Skeletal muscle satellite cell (primary cell): ENCODE measurements around the gene TFB1M. TPM values are rescaled to one million over a fixed set of nuclear protein-coding genes. Genes with fewer than 3 reads are reported as not detected.
"Not testable (repeated sequence)": the region's sequence is repeated elsewhere in the genome, so short reads cannot be mapped to it uniquely, and the experiment has no call there.

Source experiments
- H3K27me3 ChIP-seq: 2 replicates; pipeline ENCODE4 v1.7.0; 2013; ENCODE audit warnings: low read length; ENCODE audit not compliant: control insufficient read depth, insufficient read depth
- H3K36me3 ChIP-seq: 2 replicates; pipeline ENCODE4 v1.7.0; 2013; ENCODE audit warnings: mild to moderate bottlenecking, control low read depth, low read length; ENCODE audit not compliant: insufficient read depth
- H3K4me1 ChIP-seq: 2 replicates; pipeline ENCODE4 v1.7.0; 2013; ENCODE audit warnings: low read length; ENCODE audit not compliant: control insufficient read depth, insufficient read depth
- H3K4me2 ChIP-seq: 2 replicates; pipeline ENCODE4 v1.7.0; 2013; ENCODE audit warnings: mild to moderate bottlenecking, low read length
- H3K4me3 ChIP-seq: 2 replicates; pipeline ENCODE4 v1.7.0; 2013; ENCODE audit warnings: low read length
- H3K9ac ChIP-seq: 2 replicates; pipeline ENCODE4 v1.7.0; 2013; ENCODE audit warnings: mild to moderate bottlenecking, low read depth, low read length, moderate library complexity
- H3K9me3 ChIP-seq: replicated peaks from 2 replicates; pipeline ENCODE4 v1.7.0; 2013; ENCODE audit warnings: mild to moderate bottlenecking, control low read depth, low read length
- total RNA-seq: library from RNA; depleted of rRNA; stranded (reverse); fragments of >200 nt; gene quantifications from 2 replicates; pipeline ENCODE4 v1.2.3, GENCODE V29; 2012; rRNA removed

Gene TFB1M
- 22.3 and 26.0 TPM in 2 replicates for total RNA-seq

GRCh38 chr6:155314092-155314772, at the start of gene TFB1M:
TFB1M (minus strand) TSS chr6:155314484; CDS start chr6:155314428, 56 bp downstream.
- Histone ChIP-seq H3K4me1 (peaks cover 22% of the 10 kb centered on the region), H3K4me3 (peak within 1 kb of the TSS; percentile 91), H3K27me3 (no peaks in the 10 kb centered on the region), H3K9me3 (no peaks in the 10 kb centered on the region), H3K4me2 (peak within 1 kb of the TSS; percentile 87), H3K36me3 (peaks cover 7% of the 10 kb centered on the region), H3K9ac (peak within 1 kb of the TSS; percentile 90)

GRCh38 chr6:155364021-155364420, 49.7 kb upstream of the TFB1M start:
- not testable (repeated sequence) for H3K4me3 ChIP-seq, H3K4me2 ChIP-seq, H3K27me3 ChIP-seq, H3K9ac ChIP-seq, H3K4me1 ChIP-seq, H3K36me3 ChIP-seq, H3K9me3 ChIP-seq

- not testable (repeated sequence) for H3K4me3 ChIP-seq, H3K4me2 ChIP-seq, H3K36me3 ChIP-seq, H3K4me1 ChIP-seq, H3K27me3 ChIP-seq, H3K9ac ChIP-seq, H3K9me3 ChIP-seq
These were observed 48.8 kb upstream of the TFB1M start for GRCh38 chr6:155362968-155363632.

- no peaks in the 10 kb centered on the region for H3K9me3 ChIP-seq
- no peaks in the 10 kb centered on the region for H3K36me3 ChIP-seq
- H3K9ac ChIP-seq = no peak overlapping the region
- no peaks in the 10 kb centered on the region for H3K27me3 ChIP-seq
- H3K4me2 ChIP-seq = no peak overlapping the region
- no peak overlapping the region for H3K4me3 ChIP-seq
- peaks cover 6% of the 10 kb centered on the region for H3K4me1 ChIP-seq
These were observed 39.9 kb upstream of the TFB1M start for GRCh38 chr6:155354167-155354566.

- H3K4me1 ChIP-seq = peaks cover 6% of the 10 kb centered on the region
- no peaks in the 10 kb centered on the region for H3K9me3 ChIP-seq
- peak overlapping the region; percentile 14 for H3K9ac ChIP-seq
- H3K4me2 ChIP-seq = no peak overlapping the region
- H3K36me3 ChIP-seq = no peaks in the 10 kb centered on the region
- H3K27me3 ChIP-seq = no peaks in the 10 kb centered on the region
- H3K4me3 ChIP-seq = no peak overlapping the region
These were observed 38.5 kb upstream of the TFB1M start for GRCh38 chr6:155352811-155353210.

GRCh38 chr6:155352130-155352420, 37.8 kb upstream of the TFB1M start:
- peaks cover 6% of the 10 kb centered on the region for H3K4me1 ChIP-seq
- H3K9me3 ChIP-seq = no peaks in the 10 kb centered on the region

GRCh38 chr6:155351273-155352129, 37.2 kb upstream of the TFB1M start:
- no peak overlapping the region for H3K4me2 ChIP-seq
- H3K27me3 ChIP-seq = no peaks in the 10 kb centered on the region
- no peak overlapping the region for H3K4me3 ChIP-seq
- no peaks in the 10 kb centered on the region for H3K9me3 ChIP-seq
- H3K4me1 ChIP-seq = peaks cover 6% of the 10 kb centered on the region
- no peaks in the 10 kb centered on the region for H3K36me3 ChIP-seq
- H3K9ac ChIP-seq = no peak overlapping the region

More at GRCh38 chr6:155352130-155352420, 37.8 kb upstream of the TFB1M start:
- Histone ChIP-seq H3K4me3 (no peak overlapping the region), H3K36me3 (no peaks in the 10 kb centered on the region), H3K9ac (no peak overlapping the region), H3K4me2 (no peak overlapping the region), H3K27me3 (no peaks in the 10 kb centered on the region)

GRCh38 chr6:155349956-155350355, 35.7 kb upstream of the TFB1M start:
- Histone ChIP-seq H3K4me2 (no peak overlapping the region), H3K9ac (no peak overlapping the region), H3K4me1 (peaks cover 6% of the 10 kb centered on the region), H3K4me3 (no peak overlapping the region), H3K36me3 (no peaks in the 10 kb centered on the region), H3K9me3 (no peaks in the 10 kb centered on the region), H3K27me3 (no peaks in the 10 kb centered on the region)

GRCh38 chr6:155349129-155349528, 34.8 kb upstream of the TFB1M start:
- H3K4me2 ChIP-seq = no peak overlapping the region
- H3K27me3 ChIP-seq = no peaks in the 10 kb centered on the region
- H3K4me1 ChIP-seq = peaks cover 6% of the 10 kb centered on the region
- H3K4me3 ChIP-seq = no peak overlapping the region
- H3K36me3 ChIP-seq = no peaks in the 10 kb centered on the region
- H3K9ac ChIP-seq = no peak overlapping the region
- no peaks in the 10 kb centered on the region for H3K9me3 ChIP-seq

- no peaks in the 10 kb centered on the region for H3K9me3 ChIP-seq
- H3K4me1 ChIP-seq = no peaks in the 10 kb centered on the region
- no peak overlapping the region for H3K4me2 ChIP-seq
- no peak overlapping the region for H3K4me3 ChIP-seq
- H3K9ac ChIP-seq = no peak overlapping the region
- H3K36me3 ChIP-seq = no peaks in the 10 kb centered on the region
- no peaks in the 10 kb centered on the region for H3K27me3 ChIP-seq
These were observed 33.5 kb upstream of the TFB1M start for GRCh38 chr6:155347800-155348199.

GRCh38 chr6:155346957-155347356, 32.7 kb upstream of the TFB1M start:
- no peaks in the 10 kb centered on the region for H3K36me3 ChIP-seq
- peaks cover 1% of the 10 kb centered on the region for H3K4me1 ChIP-seq
- no peak overlapping the region for H3K4me3 ChIP-seq
- H3K4me2 ChIP-seq = no peak overlapping the region
- no peak overlapping the region for H3K9ac ChIP-seq
- no peaks in the 10 kb centered on the region for H3K27me3 ChIP-seq
- H3K9me3 ChIP-seq = no peaks in the 10 kb centered on the region
